Measurements from ENCODE around the gene FAM120B. TPM values are rescaled to one million over a fixed set of nuclear protein-coding genes. Genes with fewer than 3 reads are reported as not detected.

The FAM120B gene
- total RNA-seq, 4 donors from 2014 or later: 25.0 to 32.8 (median 27.5) TPM

DNA sequence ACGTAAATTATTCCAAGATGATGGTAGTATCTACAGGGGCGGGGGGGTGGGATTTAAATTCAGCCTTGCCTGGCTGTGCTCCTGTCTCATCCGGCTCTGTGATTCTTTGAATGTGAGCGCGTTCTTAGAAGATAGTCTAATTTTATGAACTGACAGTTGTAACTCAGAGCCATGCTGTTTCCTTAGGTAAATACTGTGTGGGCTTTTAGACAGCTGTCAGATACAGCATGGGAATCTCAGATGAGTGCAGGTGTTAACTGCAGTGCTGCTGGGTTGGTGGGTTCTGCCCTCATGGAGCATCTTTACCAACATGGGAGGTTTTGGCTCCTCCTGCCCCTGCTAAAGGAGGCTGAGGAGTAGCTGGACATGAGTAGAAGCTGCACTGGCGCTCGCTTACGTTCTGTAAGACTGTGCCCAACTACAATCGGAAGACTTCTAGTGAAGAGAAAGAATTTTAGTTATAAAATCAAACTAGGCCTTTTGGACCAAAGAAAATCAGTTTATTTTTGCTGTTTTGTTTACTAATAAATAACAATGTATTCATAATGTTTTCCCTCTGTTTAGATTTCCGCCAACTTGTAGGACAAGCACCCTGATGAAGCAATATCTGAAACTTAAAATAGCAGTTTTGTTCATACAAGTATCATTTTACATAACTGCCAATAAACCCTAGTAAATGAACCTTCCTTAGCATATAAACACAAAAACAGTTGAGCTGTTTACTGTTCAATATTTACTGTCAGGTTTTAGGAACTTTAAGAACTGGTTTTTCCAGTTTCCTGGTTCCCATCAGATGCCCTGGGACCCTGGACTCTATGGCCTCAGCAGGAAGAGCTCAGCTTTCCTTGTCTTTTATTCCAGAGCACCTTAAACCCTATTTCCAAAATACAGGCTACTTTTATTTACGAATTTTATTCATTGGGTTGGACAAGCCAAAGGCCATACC lies 66.1 kb downstream of the FAM120B start:
- TF ChIP-seq, protein P1, sequence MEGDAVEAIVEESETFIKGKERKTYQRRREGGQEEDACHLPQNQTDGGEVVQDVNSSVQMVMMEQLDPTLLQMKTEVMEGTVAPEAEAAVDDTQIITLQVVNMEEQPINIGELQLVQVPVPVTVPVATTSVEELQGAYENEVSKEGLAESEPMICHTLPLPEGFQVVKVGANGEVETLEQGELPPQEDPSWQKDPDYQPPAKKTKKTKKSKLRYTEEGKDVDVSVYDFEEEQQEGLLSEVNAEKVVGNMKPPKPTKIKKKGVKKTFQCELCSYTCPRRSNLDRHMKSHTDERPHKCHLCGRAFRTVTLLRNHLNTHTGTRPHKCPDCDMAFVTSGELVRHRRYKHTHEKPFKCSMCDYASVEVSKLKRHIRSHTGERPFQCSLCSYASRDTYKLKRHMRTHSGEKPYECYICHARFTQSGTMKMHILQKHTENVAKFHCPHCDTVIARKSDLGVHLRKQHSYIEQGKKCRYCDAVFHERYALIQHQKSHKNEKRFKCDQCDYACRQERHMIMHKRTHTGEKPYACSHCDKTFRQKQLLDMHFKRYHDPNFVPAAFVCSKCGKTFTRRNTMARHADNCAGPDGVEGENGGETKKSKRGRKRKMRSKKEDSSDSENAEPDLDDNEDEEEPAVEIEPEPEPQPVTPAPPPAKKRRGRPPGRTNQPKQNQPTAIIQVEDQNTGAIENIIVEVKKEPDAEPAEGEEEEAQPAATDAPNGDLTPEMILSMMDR (IDR thresholded peaks at IDR 0.05; ENCODE audit: low read depth): no peak

GRCh38 chr6:170374571-170375444 lies 68.2 kb downstream of the FAM120B start:
- TF ChIP-seq, protein P1 (IDR thresholded peaks at IDR 0.05; ENCODE audit: low read depth): no peak

- TF ChIP-seq, protein P1 (IDR thresholded peaks at IDR 0.05; ENCODE audit: low read depth): no peak
Measured at GRCh38 chr6:170375661-170376060, 69.1 kb downstream of the FAM120B start.

- TF ChIP-seq, protein P1 (IDR thresholded peaks at IDR 0.05; ENCODE audit: low read depth): no peak
Measured at GRCh38 chr6:170376386-170377043, 70.0 kb downstream of the FAM120B start.

- TF ChIP-seq, protein P1 (IDR thresholded peaks at IDR 0.05; ENCODE audit: low read depth): no peak
Measured at GRCh38 chr6:170378502-170378901, 71.9 kb downstream of the FAM120B start.

DNA sequence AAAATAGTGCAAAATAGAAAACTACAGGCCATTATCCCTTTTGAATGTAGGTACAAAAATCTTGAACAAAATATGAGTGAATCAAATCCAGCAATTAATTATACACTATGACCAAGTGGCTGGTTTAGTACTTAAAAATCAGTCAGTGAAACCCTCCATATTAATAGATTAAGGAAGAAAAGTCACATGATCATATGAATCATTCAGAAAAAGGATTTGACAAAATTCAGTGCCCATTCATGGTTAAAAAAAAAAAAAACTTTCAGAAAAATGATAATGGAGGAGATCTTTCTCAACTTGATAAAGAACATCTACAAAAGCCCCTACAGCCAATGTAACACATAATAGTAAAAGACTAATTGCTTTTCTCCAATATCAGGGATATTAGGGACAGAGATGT lies 75.0 kb downstream of the FAM120B start:
- TF ChIP-seq, protein P1 (IDR thresholded peaks at IDR 0.05; ENCODE audit: low read depth): no peak

All from subcutaneous adipose tissue (tissue), 4 donors.